HL-60 (cell line): ENCODE data around the gene GLDN.

ENCODE experiments used
- DNase-seq, 2 experiments: peaks; one replicate each; pipeline ENCODE4 v3.0.0-alpha.2; 2010 to 2020; ENCODE audit warnings: low read depth in 1 of 2, low spot score in 1 of 2
- H3K27ac ChIP-seq: fragments of 250-450 bp; sonication (Bioruptor Pico); replicated peaks from 2 replicates; pipeline ENCODE4 v1.5.1; 2020; ENCODE audit warnings: mild to moderate bottlenecking, moderate library complexity
- H3K27me3 ChIP-seq: fragments of 250-450 bp; sonication (Bioruptor Pico); 2 replicates; pipeline ENCODE4 v1.5.1; 2021; ENCODE audit warnings: mild to moderate bottlenecking, moderate library complexity; ENCODE audit not compliant: insufficient read depth, poor library complexity, severe bottlenecking
- H3K4me3 ChIP-seq: replicated peaks from 2 replicates; pipeline ENCODE4 v1.5.1; 2011; ENCODE audit warnings: mild to moderate bottlenecking, control low read depth, low read length; ENCODE audit not compliant: insufficient read depth
- CTCF ChIP-seq: IDR thresholded peaks from one replicate; pipeline ENCODE4 v1.5.1; 2011; ENCODE audit warnings: low read length, control low read depth, inconsistent platforms; ENCODE audit not compliant: insufficient read depth
- GABPA ChIP-seq: IDR thresholded peaks from 2 replicates; pipeline ENCODE4 v1.6.1; 2012; ENCODE audit warnings: low read depth
- POLR2AphosphoS5 ChIP-seq: IDR thresholded peaks from 2 replicates; pipeline ENCODE4 v1.6.1; 2012; ENCODE audit warnings: low read depth
- REST ChIP-seq: IDR thresholded peaks from 2 replicates; pipeline ENCODE4 v1.6.1; 2012; ENCODE audit warnings: low read depth; ENCODE audit not compliant: insufficient replicate concordance
- SPI1 ChIP-seq: IDR thresholded peaks from 2 replicates; pipeline ENCODE4 v1.6.1; 2012; ENCODE audit warnings: low read depth, mild to moderate bottlenecking, borderline replicate concordance

GLDN gene

DNA sequence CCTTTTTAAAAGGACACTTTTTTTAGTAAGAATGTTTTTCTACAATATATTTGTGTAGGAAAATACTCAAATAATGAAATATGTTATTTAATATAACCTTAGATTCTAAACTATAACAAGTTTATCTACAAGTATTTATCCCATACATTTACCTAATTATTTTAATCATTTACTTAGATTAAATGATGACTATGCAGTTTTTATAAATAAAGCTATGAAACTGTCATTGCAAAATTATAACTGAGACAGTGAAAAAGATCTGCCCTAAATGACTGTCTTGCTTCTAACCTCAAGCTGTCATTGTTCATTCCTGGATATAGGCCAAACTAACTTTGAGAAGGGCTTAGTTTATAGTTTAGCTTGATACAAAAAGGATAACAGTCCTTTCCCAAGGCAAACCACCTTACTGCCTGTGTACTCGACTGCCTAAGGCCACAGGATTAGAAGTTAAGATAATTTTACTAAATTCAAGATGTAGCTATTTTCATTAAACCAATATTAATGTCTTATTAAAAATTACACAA lies 84.1 kb downstream of the GLDN start:
- H3K4me3 ChIP-seq, result no peak overlapping the region
- H3K27ac ChIP-seq, result no peak overlapping the region
- no peak for TF ChIP-seq CTCF
- TF ChIP-seq POLR2AphosphoS5, result no peak
- TF ChIP-seq SPI1, result no peak
- no peak for TF ChIP-seq GABPA
- TF ChIP-seq REST, result no peak
- DNase-seq, result no peak
- no peaks in the 10 kb centered on the region for H3K27me3 ChIP-seq

DNA sequence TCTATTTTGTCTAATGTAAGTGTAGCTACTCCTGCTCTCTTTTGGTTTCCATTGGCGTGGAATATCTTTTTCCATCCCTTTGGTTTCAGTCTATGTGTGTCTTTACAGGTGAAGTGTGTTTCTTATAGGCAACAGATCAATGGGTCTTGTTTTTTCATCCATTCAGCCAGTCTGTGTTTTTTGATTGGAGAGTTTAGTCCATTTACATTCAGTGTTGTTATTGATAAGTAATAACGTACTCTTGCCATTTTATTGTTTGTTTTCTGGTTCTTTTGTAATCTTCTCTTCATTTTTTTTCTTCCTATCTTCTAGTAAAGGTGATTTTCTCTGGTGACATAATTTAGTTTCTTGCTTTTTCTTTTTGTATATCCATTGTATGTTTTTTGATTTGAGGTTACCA lies 97.1 kb downstream of the GLDN start:
- H3K27ac ChIP-seq, result no peak overlapping the region
- no peak for DNase-seq
- TF ChIP-seq SPI1, result no peak
- TF ChIP-seq POLR2AphosphoS5, result no peak
- no peak for TF ChIP-seq REST
- TF ChIP-seq CTCF, result no peak
- TF ChIP-seq GABPA, result no peak
- H3K27me3 ChIP-seq, result no peaks in the 10 kb centered on the region
- H3K4me3 ChIP-seq, result no peak overlapping the region

GRCh38 chr15:51443282-51443914 lies 101.9 kb downstream of the GLDN start:
- DNase-seq, result no peak
- TF ChIP-seq REST (no peak), CTCF (no peak), POLR2AphosphoS5 (no peak), GABPA (no peak), SPI1 (no peak)
- H3K4me3 ChIP-seq, result no peak overlapping the region
- no peaks in the 10 kb centered on the region for H3K27me3 ChIP-seq
- no peak overlapping the region for H3K27ac ChIP-seq
